Choroid plexus epithelial cell (primary cell): ENCODE data around the gene FLACC1.
A peak's percentile ranks its signal among the peaks of the same experiment; 100 is the strongest.
"Not testable (repeated sequence)": the region's sequence is repeated elsewhere in the genome, so short reads cannot be mapped to it uniquely, and the experiment has no call there.

Source experiments
- DNase-seq: peaks from one replicate; pipeline ENCODE4 v3.0.0-alpha.2; 2010; ENCODE audit warnings: low read depth
- H3K4me3 ChIP-seq: 2 replicates; pipeline ENCODE4 v1.5.1; 2011; ENCODE audit warnings: low read depth, mild to moderate bottlenecking, control low read depth, low read length, moderate library complexity
- TF ChIP-seq, protein P1 (sequence below): conservative IDR thresholded peaks from 2 replicates; pipeline ENCODE4 v1.5.1; 2011; ENCODE audit warnings: low read depth, mild to moderate bottlenecking, control low read depth, inconsistent platforms, low read length, moderate library complexity

Gene FLACC1

DNA sequence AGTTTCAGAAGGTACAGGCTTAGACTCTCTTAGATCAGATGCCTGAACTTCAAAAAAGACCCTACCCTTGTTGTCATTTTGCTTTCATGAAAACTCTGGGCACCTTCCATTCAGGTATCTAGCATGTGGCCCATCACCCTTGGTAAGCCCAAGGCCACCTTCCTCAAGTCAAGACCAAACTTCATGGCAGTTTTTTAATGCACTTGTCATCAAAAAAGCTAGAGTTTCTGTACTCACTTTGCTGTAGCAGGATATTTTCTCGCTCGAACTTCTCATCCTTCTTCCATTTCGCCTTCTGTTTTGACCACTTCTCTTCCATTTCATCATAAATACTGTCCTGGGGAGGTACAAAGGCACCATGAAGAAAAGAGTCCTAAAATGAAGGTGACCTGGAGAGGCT is 48.2 kb downstream of the FLACC1 start:
- DNase-seq = no peak
- TF ChIP-seq, protein P1, sequence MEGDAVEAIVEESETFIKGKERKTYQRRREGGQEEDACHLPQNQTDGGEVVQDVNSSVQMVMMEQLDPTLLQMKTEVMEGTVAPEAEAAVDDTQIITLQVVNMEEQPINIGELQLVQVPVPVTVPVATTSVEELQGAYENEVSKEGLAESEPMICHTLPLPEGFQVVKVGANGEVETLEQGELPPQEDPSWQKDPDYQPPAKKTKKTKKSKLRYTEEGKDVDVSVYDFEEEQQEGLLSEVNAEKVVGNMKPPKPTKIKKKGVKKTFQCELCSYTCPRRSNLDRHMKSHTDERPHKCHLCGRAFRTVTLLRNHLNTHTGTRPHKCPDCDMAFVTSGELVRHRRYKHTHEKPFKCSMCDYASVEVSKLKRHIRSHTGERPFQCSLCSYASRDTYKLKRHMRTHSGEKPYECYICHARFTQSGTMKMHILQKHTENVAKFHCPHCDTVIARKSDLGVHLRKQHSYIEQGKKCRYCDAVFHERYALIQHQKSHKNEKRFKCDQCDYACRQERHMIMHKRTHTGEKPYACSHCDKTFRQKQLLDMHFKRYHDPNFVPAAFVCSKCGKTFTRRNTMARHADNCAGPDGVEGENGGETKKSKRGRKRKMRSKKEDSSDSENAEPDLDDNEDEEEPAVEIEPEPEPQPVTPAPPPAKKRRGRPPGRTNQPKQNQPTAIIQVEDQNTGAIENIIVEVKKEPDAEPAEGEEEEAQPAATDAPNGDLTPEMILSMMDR = no peak
- H3K4me3 ChIP-seq = no peak overlapping the region

DNA sequence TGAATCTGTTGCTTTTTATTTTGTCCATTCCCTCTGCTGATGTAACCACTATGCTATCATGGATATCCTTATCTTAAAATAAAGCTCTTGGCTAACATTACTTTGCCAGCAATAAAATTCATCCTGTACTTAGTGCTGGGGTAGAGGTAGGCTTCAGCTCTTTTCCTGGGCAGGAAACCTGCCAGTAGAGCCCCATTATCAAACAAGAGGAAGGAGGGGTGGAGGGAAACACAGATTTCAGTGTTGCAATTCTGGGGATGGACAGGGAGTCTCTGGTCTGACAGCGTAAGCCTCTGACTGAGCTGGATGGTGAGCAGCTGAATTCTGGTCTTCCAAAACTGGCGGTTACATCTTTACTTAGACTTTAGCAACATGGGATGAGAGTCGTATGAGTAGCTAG is 49.3 kb downstream of the FLACC1 start:
- TF ChIP-seq, protein P1 = no peak
- H3K4me3 ChIP-seq = no peak overlapping the region
- DNase-seq = no peak

DNA sequence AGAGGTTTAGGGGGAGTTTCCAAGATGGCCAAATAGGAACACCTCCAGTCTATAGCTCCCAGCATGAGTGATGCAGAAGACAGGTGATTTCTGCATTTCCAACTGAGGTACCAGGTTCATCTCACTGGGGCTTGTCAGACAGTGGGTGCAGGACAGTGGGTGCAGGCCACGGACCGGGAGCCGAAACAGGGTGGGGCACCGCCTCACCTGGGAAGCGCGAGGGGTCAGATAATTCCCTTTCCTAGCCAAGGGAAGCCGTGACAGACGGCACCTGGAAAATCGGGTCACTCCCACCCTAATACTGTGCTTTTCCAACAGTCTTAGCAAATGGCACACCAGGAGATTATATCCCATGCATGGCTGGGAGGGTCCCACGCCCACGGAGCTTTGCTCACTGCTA is 57.2 kb downstream of the FLACC1 start:
- not testable (repeated sequence) for H3K4me3 ChIP-seq, DNase-seq

DNA sequence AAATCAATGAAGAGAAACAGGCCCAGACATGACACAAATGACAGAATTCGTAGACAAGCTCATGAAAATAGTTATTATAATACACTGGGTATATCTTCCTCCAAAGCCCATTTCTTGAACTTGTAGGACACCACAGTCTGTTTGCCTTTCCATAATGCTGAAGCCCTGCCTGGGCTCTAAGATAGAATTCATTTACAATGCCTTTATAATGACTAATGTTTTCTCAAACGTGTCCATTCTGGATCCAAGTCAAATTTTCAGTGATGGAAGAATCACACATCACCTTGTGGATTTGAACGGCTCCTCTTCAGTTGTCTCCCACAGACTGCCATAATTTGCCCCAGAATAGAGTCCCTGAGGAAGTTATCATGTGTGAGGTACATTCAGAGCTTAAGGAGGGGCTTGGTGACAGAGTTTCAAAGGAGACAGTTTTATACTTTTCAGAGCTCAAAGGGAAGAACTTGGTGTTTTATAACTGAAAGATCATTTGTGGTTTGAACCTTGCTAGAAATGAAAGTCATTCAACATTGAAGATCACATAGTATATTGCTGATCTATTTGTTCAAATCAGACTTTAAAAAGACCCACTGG is 58.6 kb downstream of the FLACC1 start:
- peak; percentile 47 for DNase-seq
- TF ChIP-seq, protein P1 = no peak
- no peak overlapping the region for H3K4me3 ChIP-seq

DNA sequence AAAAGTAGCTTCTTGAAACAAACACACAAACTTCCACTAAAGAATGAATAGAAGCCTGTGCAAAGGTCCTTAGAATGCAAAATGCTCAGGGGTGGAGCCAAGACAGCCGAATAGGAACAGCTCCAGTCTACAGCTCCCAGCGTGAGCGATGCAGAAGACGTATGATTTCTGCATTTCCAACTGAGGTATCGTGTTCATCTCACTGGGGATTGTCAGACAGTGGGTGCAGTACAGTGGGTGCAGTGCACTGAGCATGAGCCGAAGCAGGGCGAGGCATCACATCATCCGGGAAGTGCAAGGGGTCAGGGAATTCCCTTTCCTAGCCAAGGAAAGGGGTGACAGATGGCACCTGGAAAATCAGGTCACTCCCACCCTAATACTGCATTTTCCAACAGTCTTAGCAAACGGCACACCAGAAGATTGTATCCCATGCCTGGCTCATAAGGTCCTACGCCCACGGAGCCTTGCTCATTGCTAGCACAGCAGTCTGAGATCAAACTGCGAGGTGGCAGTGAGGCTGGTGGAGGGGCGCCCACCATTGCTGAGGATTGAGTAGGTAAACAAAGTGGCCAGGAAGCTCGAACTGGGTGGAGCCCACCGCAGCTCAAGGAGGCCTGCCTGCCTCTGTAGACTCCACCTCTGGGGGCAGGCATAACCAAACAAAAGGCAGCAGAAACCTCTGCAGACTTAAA is 66.5 kb downstream of the FLACC1 start:
- not testable (repeated sequence) for DNase-seq, H3K4me3 ChIP-seq

DNA sequence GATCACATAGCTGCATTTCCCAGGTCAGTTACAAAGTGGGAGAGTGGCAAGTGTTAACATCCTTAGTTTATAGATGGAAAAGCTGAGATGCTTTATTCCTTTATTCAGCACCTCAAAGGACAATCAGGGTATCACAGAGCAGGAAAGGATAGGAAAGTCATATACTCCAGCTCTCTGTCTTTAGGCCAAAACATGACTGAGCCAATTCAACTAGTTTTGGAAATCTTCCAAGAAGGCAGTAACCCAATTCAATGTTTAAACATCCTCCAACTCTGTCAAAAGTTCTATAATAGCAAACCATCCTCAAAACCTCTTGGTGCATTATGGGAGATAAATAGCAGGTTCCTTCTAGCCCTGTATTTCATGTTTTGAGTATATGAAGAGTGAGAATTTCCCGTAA is 71.6 kb downstream of the FLACC1 start:
- no peak for DNase-seq
- no peak overlapping the region for H3K4me3 ChIP-seq
- TF ChIP-seq, protein P1 = no peak

DNA sequence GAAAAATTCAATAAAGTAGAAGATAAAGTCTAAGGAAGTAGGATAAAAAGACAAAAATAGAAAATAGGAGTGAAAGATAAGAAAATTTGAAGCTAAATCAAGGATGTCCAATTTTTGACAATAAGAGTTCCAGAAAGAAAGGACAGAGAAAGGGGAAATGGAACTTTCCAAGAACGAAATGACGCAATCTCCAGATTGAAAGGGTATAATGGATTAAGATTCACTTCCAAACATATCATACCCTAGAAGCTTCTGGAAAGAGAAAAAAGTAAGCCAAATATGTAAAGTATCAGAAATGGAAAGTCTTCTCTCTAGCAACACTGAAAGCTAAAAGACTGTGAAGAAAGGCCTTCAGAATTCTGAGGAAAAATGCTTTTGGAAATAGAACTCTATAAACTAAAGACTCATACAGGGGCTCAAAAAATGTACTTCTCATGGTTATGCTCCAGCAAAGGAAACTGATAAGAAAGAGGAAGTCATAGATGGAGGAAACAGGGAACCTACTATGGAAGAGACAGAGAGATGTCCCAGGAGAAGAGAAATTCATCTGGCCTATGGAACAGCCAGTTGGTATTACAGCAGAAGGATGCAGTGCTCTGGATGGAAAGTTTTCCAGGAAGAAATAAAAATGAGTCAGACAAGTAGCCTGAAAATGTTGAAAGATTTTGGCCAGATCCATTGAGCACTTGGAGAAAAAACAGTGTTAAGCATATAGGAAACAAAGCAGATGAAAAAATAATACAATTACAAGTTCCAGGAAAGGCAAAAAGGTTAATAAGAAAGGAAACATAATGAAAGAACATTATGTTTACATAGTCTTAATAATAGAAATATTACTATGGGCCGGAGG is 76.7 kb downstream of the FLACC1 start:
- no peak for DNase-seq
- H3K4me3 ChIP-seq = no peak overlapping the region
- TF ChIP-seq, protein P1 = no peak
